ENCODE data around the gene SMAD6.

DNA sequence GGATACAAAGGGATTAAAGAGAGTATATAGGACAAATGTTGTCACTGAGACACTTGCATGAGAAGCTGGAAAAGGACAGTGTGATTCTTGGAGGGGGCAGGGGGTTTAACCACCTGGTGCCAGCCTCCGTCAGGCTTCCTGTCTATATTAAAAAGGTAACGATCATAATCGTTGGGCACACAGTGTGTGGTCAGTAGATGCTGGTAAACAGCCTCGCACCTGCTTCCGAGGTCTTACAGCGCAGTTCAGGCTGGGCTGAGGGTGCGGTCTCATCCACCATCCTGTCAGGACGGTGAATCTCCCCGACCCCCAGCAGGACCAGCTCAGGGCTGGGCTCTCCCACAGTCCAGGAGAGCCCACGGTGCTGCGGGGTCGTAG is 47.7 kb upstream of the SMAD6 start:
- TF ChIP-seq POLR2AphosphoS5 (IDR thresholded peaks at IDR 0.05): no peak
- TF ChIP-seq, protein P1, sequence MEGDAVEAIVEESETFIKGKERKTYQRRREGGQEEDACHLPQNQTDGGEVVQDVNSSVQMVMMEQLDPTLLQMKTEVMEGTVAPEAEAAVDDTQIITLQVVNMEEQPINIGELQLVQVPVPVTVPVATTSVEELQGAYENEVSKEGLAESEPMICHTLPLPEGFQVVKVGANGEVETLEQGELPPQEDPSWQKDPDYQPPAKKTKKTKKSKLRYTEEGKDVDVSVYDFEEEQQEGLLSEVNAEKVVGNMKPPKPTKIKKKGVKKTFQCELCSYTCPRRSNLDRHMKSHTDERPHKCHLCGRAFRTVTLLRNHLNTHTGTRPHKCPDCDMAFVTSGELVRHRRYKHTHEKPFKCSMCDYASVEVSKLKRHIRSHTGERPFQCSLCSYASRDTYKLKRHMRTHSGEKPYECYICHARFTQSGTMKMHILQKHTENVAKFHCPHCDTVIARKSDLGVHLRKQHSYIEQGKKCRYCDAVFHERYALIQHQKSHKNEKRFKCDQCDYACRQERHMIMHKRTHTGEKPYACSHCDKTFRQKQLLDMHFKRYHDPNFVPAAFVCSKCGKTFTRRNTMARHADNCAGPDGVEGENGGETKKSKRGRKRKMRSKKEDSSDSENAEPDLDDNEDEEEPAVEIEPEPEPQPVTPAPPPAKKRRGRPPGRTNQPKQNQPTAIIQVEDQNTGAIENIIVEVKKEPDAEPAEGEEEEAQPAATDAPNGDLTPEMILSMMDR (IDR thresholded peaks at IDR 0.05): no peak

Measured in prostate gland (tissue), 2 donors.